ENCODE measurements around the gene OR6N2.

The OR6N2 gene

DNA sequence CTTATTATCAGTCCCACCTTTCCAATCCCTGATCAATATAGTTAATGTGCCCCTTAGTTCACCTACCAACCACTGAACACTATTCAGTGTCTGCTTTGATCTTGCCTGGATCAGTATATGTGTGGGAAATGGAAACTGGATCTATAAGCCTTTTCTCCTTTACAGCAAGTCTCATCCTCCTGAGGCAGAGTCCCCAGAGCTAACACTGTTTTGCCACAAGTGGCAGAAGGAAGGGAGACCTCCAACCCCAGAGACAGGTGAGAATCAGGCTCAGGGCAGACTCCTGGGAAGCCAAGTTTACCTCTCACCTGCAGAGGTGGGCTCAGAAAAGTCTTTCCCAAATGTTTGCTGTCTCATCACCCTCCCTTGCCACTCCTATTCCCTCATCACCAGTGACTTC, at the start of gene OR6N2:
Gene OR6N2 (minus strand): TSS at position 101 of the 400 bp plus-strand sequence. CDS start 3,569 bp downstream, outside the sequence.
- no peak for DNase-seq (ENCODE audit: low spot score)

DNA sequence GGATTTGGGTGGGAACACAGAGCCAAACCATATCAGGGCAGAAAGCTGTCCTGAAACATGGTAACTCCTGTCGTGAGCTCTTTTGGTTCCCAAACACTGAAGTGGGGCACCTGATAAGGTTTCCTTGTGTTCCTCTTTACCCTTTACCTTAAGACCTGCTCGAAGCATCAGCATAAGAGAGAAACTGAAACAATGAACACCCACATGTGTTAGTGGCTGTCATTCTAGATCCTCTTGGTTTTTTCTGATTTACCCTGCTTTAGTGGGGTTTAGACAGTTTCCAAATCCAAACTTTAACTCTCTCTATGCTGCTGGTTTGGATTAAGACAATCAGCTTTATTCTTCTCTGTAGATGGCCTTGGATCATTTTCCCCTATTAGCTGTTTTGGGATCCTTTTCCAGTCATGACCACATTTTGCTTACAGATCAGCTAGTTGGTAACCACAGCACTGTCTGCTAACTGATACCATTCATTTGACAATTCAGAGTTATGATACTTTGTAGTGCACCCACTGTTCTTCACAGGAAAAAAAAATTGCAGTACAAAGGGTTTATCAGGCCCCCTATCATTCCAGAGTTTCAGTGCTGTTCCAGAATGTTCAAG, 49.2 kb upstream of the OR6N2 start:
- DNase-seq (ENCODE audit: low spot score), result no peak

DNA sequence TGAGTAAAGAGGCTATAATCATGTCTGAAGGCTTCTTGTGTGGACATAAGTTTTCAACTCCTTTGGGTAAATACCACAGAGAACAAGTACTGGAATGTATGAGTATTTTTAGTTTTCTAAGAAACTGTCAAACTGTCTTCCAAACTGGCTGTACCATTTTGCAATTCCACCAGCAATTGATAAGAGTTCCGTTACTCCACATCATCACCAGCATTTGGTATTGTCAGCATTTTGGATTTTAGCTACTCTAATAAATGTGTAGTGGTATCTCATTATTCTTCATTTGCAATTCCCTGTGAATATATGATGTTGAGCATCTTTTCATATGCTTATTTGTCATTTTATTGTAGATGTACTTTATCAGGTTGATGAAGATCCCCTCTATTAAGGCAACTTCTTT, 40.7 kb upstream of the OR6N2 start:
- DNase-seq (ENCODE audit: low spot score), result no peak

GRCh38 chr1:158819461-158820443, 38.7 kb upstream of the OR6N2 start:
- DNase-seq (ENCODE audit: low spot score), result no peak

DNA sequence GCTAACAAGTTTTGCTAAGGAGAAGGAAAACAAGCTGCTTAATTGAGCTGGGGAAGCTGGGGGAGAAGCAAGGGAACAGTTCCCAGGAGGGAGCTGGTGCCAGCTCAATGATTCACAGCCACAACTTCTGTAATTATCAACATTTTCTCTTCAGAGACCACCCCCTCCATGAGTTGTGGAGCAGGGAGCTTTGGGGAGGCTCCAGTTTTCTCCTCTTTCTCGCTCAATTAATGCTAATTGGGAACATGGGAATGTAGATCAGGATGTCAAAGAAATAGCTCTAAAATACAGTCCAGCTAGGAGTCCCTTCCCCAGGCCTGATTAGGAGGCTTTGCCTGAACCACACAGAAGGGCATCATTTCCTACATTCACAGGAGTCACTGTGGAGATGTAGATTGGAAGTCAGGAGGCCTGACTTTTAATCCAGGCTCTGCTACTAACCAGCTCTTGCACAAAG, 38.0 kb upstream of the OR6N2 start:
- no peak for DNase-seq (ENCODE audit: low spot score)

DNA sequence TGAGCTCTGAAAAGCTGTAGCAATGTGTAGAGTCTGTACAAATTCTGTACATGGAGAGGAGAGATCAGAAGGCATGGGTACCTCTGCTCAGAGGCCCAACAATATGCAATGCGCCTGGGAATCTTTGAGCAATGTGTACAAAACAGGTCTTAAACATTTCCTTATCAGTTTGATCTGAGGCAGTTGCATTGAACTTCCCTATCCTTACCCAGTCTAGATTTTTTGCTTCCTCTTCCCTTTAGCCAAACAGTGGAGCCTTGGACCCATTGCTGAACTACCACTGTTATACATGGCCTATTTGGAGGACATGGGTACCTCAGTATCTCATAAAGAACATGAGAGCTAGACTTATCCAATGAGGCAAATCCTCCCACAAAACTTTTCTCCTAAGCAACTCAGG, 37.6 kb upstream of the OR6N2 start:
- no peak for DNase-seq (ENCODE audit: low spot score)

- DNase-seq (ENCODE audit: low spot score), result no peak
Observed at GRCh38 chr1:158814970-158815369, 34.0 kb upstream of the OR6N2 start.

GRCh38 chr1:158813164-158813563, 32.2 kb upstream of the OR6N2 start:
- no peak for DNase-seq (ENCODE audit: low spot score)

- DNase-seq (ENCODE audit: low spot score), result no peak
Observed at GRCh38 chr1:158812336-158812735, 31.3 kb upstream of the OR6N2 start.

GRCh38 chr1:158810311-158810710, 29.3 kb upstream of the OR6N2 start:
- no peak for DNase-seq (ENCODE audit: low spot score)

DNA sequence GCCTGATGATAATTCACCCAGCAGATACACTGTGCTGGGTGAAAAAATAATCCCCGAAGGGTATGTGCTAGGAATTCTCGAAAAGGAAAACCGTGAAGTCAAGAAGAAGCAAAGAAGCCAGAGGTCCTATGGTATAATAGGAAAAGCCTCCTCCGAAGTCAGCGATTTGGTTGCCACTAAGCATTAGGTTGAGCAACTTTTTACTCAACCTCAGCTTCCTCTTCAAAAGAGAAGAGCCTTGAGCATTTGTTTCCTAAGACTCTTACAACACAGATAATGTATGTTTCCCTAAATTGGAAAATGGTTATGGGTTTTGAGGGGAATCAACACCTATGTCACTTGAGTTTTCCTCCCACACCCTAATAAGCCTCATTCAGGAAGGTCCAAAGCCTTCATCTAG, 28.9 kb upstream of the OR6N2 start:
- no peak for DNase-seq (ENCODE audit: low spot score)

DNA sequence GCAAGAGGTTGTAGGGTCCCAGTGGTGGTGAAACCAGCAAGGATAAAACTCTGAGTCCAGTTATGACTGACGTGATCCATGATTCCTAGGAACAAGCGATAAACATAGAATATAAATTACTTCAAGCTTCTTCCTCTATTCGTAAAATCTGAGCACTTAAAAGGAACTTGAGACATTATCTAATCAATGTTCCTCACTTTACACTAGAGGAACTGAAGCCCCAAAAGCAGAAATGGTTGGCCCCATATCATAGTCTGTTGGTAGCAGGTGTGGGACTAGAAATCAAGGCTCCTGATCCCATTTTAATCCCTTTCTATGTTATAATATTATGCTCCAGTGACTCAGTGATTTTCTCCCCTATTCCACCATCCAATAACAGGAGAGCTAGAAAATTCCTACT, 28.3 kb upstream of the OR6N2 start:
- no peak for DNase-seq (ENCODE audit: low spot score)

DNA sequence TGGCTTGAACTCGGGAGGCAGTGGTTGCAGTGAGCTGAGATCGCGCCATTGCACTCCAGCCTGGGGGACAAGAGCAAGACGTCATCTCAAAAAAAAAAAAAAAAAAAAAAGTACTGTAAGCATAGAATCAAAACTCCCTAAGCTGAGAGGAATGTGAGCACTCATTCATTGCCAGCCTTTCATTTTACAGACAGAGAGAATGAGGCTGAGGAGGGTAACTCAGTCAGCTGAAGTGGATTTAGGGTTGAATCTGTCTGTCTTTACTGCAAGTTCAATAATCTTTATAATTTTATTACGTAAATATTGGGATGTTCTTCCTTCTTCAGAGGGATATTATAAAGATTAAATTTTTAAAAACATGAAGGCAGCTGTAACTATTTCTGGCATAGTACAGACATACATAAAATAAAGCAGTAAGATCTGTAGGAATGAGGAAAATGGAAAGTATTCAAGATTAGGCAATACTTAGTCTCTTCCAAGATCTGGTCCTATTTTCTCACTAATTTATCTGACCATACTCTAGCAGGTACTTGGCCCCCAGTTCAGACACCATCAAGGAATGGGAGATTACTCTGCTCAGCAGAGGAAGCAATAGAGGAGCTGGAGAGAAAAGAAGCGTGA, 26.0 kb upstream of the OR6N2 start:
- DNase-seq (ENCODE audit: low spot score), result no peak

GRCh38 chr1:158803678-158804077, 22.7 kb upstream of the OR6N2 start:
- no peak for DNase-seq (ENCODE audit: low spot score)

DNA sequence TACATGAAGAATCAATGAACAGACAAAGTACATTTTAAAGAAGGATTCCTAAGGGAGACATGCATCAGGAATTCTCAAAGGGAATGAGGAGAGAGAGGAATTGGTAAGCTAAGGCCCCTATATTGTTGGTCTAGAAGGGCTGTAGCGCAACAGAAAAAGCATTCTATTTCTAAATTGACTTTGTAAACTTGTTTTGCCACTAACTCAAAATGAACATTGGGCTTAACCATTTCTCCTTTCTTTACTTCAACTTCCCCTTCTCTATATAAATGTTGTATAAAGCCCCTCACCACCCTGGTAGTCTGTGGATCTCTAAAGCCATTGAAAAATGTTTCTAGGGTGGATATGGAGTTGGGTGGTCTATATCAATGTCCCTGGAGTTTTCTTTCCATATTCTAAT, 20.4 kb upstream of the OR6N2 start:
- DNase-seq (ENCODE audit: low spot score), result no peak

- DNase-seq (ENCODE audit: low spot score), result no peak
Observed at GRCh38 chr1:158800526-158800925, 19.5 kb upstream of the OR6N2 start.

- DNase-seq (ENCODE audit: low spot score), result no peak
Observed at GRCh38 chr1:158799689-158800088, 18.7 kb upstream of the OR6N2 start.

DNA sequence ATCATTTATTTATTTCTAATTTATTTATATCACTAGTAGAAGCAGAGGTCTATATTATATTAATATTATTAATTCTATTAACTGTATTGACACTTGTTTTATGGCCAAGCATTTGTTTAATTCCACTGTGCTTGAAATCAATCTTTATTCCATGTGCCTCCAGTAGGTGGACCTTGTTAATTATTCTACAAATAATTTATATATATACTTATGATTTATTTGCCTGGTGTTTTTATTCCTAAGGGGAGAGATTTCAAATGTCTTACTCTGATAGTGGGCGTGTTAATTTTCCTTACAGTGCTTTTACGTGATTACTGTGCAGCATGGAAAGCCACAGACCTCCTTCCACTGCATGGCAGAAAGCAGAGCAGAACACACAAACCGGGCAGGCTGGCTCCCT, 17.5 kb upstream of the OR6N2 start:
- no peak for DNase-seq (ENCODE audit: low spot score)

GRCh38 chr1:158794247-158794646, 13.2 kb upstream of the OR6N2 start:
- DNase-seq (ENCODE audit: low spot score), result no peak

DNA sequence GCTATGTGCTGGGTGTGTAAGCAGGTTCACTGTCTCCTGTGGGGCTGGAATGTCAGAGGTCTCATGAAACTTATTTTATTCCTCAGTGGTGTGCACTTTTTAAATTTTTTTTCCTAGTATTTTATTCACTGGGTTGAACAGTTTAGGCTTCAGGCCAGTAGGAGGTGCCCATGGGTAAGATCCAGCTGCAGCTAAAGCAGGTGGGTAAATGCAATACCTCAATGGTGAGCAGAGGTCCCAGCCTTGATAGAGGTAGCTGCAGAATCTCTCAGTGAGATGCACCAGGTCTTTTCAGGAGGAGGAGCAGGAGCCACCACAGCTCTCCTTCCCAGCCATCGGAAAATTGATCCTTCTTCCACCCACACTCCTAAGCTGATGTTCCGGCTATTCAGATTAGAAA, 12.6 kb upstream of the OR6N2 start:
- no peak for DNase-seq (ENCODE audit: low spot score)

GRCh38 chr1:158771950-158772866, 8.8 kb downstream of the OR6N2 start, which contains the start of gene OR6N1:
Gene OR6N1 (minus strand): TSS chr1:158772195. CDS start chr1:158766682, 5,513 bp downstream.
- DNase-seq (ENCODE audit: low spot score), result no peak

GRCh38 chr1:158754420-158754819, 26.6 kb downstream of the OR6N2 start, which contains the start of gene OR6K6:
Gene OR6K6 (plus strand): TSS chr1:158754720. CDS start chr1:158754888, 168 bp downstream.
- DNase-seq (ENCODE audit: low spot score), result no peak
